ENCODE measurements around the gene ATXN1.

Gene ATXN1

DNA sequence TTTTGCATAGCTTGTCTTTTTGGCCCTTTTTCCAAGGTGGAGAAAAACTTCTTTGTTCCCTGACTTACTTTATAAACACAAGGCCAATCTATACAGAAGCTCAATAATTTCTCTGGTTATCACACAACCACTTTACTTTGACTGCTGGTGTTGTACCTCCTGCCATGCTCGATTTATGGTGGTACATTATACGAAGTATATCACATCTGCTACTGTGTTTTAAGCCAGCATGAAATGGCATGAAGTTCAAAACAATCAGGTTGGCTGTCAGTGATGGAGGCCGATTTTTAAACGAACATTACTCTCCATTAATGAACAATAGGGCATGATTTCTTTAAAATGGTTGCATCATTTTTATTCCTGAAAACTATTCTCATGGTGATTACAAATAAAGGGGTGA is 21.0 kb upstream of the ATXN1 start:
- DNase-seq: no peak

DNA sequence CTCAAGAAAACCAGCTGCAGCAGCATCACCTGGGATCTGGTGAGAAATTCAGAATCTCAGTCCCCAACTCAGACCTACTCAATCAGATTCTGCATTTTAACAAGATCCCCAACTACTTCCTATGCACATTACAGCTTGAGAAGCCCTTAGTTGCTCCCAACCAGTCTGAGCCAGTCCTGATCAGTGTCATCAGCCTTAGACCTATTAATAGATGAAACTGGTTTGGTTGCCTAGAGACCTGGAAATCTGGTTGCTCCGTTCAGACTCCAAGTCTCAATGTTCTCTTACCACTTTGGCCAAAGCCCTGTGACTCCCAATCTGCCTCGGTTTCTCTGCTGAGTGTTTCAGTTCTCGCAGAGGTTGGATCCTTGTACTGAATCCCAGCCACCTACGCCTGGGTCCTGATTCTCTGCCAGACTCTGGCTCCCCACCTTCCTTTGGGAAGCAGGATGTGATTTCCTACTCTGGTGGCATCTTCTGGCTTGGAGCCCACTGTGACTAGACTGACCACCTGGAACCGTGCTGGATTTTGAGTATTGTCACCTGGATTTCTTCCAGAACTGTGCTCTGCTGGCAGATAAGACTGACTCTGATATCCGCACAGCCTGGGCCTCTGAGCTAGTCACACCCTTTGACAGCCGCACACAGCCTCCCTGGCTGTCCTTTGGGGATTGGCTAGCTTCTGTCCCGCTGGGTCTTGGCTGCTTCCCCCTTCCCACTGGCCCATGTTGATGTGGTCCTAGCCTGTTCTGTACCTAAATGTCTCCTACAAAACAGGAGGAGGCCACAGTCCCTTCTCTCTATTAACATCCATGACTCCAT is 20.3 kb upstream of the ATXN1 start:
- no peak for DNase-seq

DNA sequence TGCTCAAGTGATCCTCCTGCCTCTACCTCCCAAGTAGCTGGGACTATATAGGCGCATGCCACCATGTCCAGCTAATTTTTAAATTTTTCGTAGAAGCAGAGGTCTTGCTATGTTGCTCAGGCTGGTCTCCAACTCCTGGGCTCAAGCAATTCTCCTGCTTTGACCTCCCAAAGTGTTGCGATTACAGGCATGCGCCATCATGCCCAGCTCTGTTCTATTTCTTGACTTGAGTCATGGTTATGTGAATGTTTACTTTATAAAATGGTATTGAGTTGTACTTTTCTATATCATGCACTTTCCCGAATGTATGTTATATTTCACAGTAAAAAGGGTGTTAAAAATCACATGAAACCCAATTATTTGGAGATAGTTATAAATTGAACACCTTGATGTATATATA is 17.3 kb upstream of the ATXN1 start:
- no peak for DNase-seq

DNA sequence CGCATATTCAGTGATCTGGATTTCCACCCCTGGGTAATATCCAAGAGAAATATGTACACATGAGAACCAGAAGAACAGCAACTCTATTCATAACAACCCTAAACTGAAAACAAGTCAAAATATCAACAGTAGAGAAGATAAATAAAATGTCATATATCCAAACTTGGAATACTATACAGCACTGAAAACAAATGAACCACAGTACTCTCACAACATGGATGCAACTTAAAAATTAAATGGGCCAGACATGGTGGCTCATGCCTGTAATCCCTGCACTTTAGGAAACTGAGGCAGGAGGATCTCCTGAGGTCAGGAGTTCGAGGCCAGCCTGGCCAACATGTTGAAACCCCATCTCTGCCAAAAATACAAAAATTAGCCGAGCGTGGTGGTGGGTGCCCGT is 16.5 kb upstream of the ATXN1 start:
- no peak for DNase-seq

DNA sequence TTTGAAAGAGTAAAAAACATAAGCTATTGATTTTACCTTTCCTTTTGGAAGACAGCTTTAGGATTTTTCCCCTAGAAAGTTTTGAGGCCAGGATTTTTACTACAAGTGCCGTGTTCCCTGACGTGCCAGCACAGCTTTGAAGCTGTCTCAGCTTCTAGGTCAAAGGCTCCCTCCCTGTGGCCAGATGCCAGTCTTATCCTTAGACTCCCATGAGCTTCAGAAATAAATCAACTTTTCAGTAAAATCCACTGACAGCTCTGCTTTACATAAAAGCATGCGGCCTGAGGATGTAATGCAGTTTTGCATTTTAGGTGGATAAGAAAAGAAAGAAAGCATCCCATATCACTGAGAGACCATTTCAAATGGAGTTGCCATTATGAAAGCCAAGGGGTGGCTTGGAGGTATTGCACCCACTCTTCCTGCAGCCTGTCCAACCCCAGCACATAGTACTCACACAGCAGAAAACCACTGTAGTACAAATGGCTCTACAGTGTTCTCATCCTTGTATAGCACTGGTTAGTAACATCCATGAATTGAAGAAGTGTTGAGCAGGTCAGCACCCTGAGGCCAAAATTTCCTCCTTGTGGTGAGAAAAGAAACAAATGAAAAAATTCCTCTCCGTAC is 15.2 kb upstream of the ATXN1 start:
- DNase-seq: no peak

DNA sequence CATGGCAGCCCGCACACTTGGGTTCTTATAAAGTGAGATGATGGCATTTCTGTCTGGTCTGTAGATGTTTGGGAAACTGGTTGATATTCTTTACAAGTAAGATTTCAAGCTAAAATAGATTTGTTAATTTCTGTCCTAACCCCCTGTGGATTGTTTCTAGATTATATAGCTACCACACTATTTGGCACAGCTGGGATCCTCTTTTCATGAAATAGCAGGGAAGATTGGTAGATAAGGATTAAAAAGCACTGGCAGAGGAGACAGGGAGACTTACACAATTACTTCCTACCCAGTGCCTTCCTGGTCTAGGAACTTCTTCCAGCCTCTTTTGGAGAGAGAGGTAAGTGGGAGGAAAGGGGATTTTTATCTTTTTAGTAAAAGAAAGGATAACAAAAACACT is 13.2 kb upstream of the ATXN1 start:
- DNase-seq: no peak

DNA sequence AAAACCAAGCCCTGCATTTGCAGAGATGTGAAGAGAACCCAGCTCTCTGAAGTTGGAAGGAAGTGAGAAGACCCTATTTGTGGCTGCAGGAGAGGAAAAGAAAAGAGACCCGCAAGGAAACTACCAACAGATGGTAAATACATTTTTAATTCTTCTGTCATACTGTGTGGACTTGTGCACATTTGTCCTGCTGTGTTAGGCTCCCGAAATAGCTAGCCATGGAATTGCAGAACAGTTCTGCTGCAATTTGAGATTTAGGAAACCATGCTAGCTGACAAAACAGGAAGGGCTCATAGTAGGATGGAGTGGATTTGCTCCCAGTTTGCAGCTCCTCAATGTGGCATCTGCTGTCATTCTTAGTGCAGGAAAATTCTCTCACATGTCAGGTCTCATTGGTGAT is 12.1 kb upstream of the ATXN1 start:
- DNase-seq: no peak

DNA sequence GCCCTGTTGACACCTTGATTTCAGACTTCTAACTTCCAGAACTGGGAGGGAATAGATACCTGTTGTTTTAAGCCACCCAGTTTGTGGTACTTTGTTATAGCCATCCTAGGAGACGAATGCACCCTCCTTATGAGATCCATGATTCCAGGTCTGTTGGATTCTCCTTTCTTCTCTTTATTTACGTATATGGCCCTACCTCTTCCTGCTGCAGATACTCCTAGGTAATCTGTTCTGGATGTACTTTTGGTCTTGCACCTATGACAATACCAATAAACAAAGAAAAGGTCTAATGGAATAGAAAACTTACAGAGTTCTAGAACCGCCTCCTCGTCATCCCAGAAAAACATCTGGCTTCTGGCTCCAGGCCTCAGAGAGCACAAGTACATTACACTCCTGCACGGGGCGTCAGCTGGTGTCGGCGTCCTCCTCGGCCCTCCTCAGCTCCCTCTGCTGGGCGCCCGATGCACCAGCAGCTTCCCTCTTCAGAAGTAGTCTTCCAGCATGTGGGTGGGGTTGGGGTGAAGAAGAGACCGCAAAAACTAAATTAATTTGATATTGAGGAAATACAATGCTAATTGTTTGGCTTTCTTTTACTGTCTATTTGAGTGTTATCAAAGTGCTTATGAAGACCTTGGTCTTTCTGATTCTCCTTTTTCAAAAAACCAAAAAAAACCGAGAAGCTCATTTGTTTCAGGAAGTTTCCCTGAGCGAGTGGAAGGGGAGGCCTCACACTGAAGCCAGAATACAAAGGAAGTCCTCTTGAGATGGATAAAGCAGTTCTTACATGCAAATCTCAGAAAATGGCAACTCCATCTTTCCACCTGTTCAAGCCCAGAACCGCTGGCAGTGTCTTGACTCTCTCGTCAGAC is 9.7 kb upstream of the ATXN1 start:
- DNase-seq: peak; percentile 83

DNA sequence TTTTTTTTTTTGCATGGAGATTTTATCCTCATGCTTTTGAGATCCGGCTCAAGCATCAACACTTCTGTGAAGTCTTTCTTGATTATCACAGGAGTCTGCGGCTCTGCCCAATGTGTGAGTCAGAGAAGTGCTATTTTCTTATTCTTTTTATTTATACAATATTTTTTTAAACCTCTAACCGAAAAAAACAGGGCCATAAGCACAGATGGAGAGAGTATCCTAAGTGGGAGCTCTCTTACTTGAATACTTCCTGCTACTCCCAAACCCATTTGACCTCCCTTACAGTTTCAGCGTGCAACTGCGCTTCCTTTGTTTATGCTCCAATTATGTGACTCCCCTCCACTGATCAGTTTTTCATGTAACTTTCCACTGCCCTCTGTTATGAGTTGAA is 8.7 kb upstream of the ATXN1 start:
- no peak for DNase-seq

DNA sequence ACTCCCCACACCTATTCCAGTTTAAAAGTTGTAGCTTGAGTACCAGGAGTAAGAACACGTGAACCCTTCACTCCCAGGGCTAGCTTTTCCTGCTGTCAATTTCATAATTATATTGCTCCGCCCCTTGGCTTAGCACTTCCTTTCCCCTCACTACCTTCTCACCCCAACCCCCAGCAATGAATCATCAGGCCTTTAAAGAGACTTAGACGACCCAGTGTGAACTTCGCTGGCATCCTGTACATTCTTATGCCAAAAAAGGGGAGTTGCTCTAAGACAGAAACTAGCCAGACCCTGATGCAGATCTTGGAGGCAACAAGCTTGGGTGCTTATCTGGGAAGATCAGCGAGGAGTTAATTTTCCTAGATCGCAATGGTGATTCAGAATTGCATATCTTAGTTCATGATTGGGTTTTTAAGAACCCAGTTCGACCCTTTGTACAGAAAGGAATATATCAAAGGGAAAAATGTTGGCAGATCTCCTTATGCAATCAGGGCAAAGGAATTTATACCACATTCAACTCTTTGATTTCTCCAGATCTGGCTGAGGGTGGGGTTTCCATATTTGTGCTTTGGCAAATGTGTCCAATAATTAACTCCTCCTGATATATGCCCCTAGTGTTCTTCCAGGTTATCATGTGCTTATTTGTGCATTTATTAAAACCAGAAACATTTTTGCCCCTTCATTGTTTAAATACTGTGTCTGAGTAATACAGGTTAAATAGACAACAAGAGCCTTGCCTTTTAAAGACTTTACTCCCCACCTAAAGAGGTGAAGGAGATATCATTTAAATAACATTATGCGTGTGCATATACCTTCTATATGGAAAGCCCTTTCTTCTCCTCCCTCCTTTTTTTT is 8.1 kb upstream of the ATXN1 start:
- DNase-seq: peak; percentile 80

DNA sequence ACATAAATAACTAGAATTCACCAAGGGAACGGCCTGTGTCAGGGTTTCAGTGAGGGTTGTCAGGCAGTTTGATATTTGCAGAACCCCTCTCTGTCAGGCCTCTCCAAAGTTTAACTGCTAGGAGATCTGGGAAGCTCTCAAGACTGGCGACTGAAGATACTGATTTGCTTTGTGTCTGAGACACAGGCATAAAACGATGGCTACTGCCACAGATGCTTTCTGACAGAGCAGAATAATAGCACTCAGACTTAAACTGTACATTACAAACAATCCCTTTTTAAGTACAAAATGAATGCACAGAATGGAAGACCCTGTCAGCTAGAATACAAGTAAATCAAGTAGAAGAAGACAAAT is 7.2 kb upstream of the ATXN1 start:
- no peak for DNase-seq

DNA sequence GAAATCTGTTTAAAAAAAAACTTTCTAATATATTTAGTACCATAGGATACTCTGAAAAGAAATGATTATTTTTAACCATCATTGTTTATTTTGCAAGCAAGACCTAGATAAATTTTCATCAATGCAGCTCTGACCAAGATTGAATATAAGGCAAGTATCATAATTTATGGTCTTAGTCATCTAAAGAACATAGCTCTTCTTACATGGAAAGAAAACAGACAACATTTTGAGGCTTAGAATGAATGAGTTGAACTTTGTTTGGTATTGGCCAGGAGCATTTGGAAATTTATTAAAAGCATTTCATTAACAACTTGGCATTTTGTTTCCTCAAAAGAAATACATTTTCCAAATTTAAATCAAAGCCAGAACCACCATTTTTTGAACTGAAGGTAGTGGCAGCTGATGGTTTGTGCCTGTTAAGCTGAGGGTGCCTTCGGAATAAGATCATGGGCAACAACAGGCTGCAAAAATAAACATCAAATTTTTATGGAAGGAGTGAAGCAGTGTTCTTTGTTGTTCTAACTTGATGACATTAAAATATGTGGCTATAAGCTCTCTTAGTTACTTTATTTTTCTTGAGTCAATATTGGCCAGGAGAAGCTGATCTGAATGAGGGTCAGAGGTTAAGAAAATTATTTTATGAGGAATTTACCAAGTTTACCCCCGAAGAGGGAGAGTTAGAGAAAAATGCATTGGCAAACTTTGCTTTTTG is 6.7 kb upstream of the ATXN1 start:
- DNase-seq: no peak

DNA sequence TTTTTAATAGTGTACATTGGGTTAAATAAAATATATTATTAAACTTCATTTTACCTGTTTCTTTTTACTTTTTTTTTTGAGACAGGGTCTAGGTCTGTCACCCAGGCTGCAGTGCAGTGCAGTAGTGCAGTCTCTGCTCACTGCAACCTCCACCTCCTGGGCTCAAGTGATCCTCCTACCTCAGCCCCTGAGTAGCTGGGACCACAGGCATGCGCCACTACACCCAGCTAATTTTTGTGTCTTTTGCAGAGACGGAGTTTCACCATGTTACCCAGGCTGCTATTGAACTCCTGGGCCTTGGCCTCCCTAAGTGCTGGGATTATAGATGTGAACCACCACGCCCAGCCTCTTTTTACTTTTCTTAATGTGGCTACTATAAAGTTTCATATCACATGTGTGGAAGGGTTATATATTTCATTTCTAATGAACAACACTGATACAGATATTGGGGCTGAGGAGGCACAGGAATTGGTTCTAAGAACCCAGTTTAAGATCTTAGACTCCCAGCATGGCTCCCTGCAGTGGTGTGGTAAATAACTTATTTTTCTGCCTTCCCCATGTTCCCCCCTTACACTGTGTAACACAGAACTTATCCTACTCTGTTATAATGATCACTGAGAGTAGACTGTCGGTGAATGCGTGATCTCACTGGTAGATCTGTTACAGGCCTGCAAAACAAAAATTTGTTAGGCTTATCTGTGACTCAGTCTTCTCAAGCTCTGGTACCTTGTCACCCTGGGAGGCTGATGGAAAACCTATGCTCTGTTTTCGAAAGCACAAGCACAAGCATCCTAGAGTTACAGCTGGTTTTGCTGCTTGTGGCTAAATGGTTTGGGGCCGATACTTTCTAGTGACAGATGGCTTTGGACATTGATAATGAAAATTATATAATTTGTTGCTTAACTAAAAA is 5.8 kb upstream of the ATXN1 start:
- DNase-seq: no peak

DNA sequence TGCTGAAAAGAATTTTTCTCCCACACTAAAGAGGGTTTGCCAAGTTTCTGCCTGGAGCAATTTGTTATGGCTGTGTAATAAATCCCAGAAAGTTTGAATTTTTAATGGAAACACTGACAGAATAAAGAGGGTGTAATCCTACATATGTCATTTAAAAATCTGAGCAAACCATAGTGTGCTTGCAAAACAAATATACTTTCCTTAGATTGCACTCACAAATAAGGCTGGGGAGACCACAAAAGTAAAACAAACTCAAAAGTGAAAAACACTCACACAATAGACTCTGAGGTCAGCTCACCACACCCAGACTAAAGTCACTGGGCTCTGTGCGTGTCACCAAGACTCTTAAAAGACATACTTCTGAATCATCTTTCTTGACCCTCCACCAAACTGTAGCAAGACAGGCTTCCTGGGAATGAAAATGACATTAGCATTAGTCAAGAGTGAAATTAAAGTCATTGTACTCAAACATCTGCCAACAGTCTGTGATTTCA is 4.8 kb upstream of the ATXN1 start:
- DNase-seq: peak; percentile 49

DNA sequence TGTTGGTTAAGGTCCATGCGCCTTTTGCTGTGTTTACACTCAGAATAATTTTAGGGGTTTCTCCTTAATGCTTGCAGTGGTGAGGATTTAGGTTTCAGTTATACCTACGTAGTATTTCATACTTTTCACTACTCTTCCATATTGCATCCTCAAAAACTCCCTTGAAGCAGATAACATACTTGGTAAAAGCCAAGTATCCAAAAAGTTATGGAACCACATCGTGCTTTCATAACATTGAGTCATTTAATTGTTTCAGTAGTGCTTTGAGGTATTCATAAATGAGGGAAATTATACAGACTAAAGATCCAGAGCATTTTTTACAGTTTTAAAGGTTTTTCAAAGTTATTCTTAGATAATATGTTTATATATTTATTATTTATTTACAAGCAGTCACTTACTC is 4.0 kb upstream of the ATXN1 start:
- no peak for DNase-seq

DNA sequence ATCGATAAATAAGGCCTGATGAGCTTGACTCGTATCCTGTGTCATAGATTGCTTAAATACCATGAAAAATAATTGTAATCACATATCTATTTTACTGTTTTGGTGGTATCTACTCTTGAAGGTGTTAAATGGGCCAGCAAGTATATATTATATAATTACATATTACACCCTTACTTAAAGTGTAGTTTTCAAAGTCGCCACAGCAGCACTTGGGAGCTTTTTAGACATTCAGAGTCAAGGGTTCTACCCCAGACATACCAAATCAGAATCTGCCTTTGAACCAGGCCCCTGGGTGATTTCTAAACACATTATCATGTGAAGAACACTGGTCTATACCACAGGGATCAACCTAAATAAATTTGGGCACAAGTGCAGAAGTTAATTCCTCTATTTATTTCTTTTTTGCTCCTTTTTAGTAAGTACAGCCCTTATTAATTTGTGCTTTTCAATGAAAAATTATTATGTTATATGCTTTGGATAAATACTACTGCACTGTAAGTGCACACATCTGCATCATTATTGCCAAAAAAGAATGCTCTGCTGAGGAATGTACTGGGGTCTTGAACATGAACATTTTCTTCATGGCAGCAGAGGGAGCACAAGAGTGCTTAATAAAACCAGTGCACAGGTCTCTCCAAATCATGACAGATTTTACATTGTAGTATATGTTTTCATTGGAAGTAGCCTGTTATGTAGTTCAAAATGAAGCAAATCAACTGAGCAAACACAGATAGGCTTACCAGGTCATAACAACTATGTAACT is 3.1 kb upstream of the ATXN1 start:
- DNase-seq: peak; percentile 16

DNA sequence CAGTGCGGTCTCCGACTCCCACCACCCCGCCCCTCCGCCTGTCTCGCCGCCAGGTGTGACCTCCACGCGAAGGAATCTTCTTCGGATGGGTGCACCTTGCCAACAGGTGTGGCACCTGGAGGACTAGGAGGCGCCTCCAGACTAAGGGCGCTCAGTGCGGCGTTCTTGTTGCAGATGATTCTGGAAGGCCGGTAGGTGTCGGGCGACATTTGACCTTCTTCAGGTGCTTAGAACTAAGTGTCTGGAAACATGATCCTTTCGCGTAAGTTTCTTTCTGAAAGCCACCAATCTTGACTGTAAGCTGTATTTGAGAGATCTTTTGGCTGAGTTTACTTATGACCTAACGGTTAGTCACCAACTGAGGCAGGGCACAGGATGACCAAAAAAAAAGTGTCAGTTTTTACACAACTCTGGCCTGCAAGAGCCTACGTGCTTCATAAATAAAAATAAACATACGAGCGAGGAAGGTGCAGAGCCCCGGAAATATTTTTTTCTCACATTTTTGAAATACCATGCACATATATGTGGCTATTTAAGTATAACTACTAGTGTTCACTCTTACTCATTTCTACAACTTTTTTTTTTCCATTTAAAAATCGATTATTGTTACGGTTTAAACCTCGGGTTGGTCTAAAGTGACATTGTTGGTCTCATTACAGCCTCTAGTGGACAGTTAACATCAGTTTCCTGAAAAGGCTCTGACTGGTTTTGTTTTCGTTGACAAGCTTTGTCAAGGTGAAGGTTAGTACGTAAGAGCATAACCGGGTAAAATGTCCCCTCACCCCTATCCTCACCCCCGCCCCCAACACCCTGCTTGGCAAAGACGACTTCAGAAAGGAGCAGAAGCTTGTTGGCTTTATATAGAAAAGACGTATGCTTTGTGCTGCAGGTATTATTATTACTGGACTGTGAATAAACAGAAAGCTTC is 1.6 kb upstream of the ATXN1 start:
- DNase-seq: peak; percentile 55

DNA sequence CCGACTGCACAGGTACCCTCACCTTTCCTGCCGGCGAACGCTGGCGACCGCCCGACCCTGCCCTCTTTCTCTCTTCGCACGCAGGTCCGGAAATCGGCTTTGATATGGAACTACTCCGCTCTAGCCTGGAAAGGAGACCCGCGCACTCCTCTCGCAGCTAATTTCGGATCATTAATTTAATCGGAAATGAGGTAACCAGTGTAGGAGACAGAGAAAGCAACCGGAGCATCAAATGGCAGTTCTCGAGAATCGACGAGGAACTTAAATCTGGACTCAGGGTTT is 949 bp upstream of the ATXN1 start:
- no peak for DNase-seq
